Urinary bladder (tissue), 4 donors: ENCODE data around the gene ZNF44. TPM values are rescaled to one million over a fixed set of nuclear protein-coding genes. Genes with fewer than 3 reads are reported as not detected.

Experiments used
- DNase-seq: peaks from one replicate; pipeline ENCODE4 v3.0.0-alpha.2; 2015; ENCODE audit errors: extremely low spot score
- H3K27ac ChIP-seq: one replicate; pipeline ENCODE4 v1.5.1; 2013; ENCODE audit warnings: low read depth, mild to moderate bottlenecking, moderate library complexity
- H3K36me3 ChIP-seq: one replicate; pipeline ENCODE4 v1.6.1; 2013; ENCODE audit warnings: mild to moderate bottlenecking, moderate library complexity; ENCODE audit not compliant: insufficient read depth
- H3K4me1 ChIP-seq: one replicate; pipeline ENCODE4 v1.6.1; 2013; ENCODE audit warnings: mild to moderate bottlenecking, moderate library complexity; ENCODE audit not compliant: insufficient read depth
- H3K4me3 ChIP-seq: one replicate; pipeline ENCODE4 v1.5.1; 2013; ENCODE audit warnings: low read depth, low read length
- WGBS: extraction: QIAGEN DNeasy Blood & Tissue Kit; methylation state at CpG from one replicate; pipeline ENCODE4 v1.1.7; 2013; 5-methylcytosine and 5-hydroxymethylcytosine counted together
- polyA plus RNA-seq: library from polyadenylated mRNA; stranded (reverse); fragments of 200-250 nt; gene quantifications from one replicate; pipeline ENCODE4 v1.2.3, GENCODE V29; 2013
- total RNA-seq: library from RNA; depleted of rRNA; stranded (reverse); fragments of >200 nt; gene quantifications from one replicate; pipeline ENCODE4 v1.2.3, GENCODE V29; 2014
- donor health status: healthy with polysubstance abuse.
- donor health status: healthy.

Gene ZNF44
- total and polyA plus RNA-seq, 2 donors, result 9.1 to 28.3 TPM

GRCh38 chr19:12284631-12285030 is 10.1 kb downstream of the ZNF44 start:
- H3K4me3 ChIP-seq, result no peak overlapping the region
- WGBS, result 99% methylated on average over 18 of the region's 18 CpGs
- no peak for DNase-seq

GRCh38 chr19:12284226-12284625 is 10.5 kb downstream of the ZNF44 start:
- no peak for DNase-seq
- Histone ChIP-seq H3K27ac (no peak overlapping the region), H3K4me3 (no peak overlapping the region), H3K36me3 (peaks cover 4% of the 10 kb centered on the region), H3K4me1 (no peaks in the 10 kb centered on the region)
- 98% methylated on average over 14 of the region's 14 CpGs for WGBS

More at GRCh38 chr19:12284631-12285030, 10.1 kb downstream of the ZNF44 start:
- Histone ChIP-seq H3K36me3 (peaks cover 4% of the 10 kb centered on the region), H3K27ac (no peak overlapping the region), H3K4me1 (no peaks in the 10 kb centered on the region)

- DNase-seq, result no peak
- 84% methylated on average over 2 of the region's 2 CpGs for WGBS
- Histone ChIP-seq H3K36me3 (peaks cover 8% of the 10 kb centered on the region), H3K4me1 (no peaks in the 10 kb centered on the region), H3K27ac (no peak overlapping the region), H3K4me3 (peak overlapping the region; percentile 0)
These were observed 16.0 kb downstream of the ZNF44 start for GRCh38 chr19:12278713-12279112.

- no peak overlapping the region for H3K4me3 ChIP-seq
- peaks cover 16% of the 10 kb centered on the region for H3K36me3 ChIP-seq
- 96% methylated on average over 11 of the region's 11 CpGs for WGBS
- no peaks in the 10 kb centered on the region for H3K4me1 ChIP-seq
- DNase-seq, result no peak
- no peak overlapping the region for H3K27ac ChIP-seq
These were observed 21.4 kb downstream of the ZNF44 start for GRCh38 chr19:12272980-12273901.

- Histone ChIP-seq H3K36me3 (peaks cover 16% of the 10 kb centered on the region), H3K4me1 (no peaks in the 10 kb centered on the region), H3K27ac (no peak overlapping the region), H3K4me3 (no peak overlapping the region)
- no peak for DNase-seq
- WGBS, result 98% methylated on average over 5 of the region's 5 CpGs
These were observed 22.3 kb downstream of the ZNF44 start for GRCh38 chr19:12272386-12272785.

- H3K27ac ChIP-seq, result no peak overlapping the region
- over 99% methylated on average over 2 of the region's 2 CpGs for WGBS
- peaks cover 16% of the 10 kb centered on the region for H3K36me3 ChIP-seq
- H3K4me3 ChIP-seq, result no peak overlapping the region
- H3K4me1 ChIP-seq, result no peaks in the 10 kb centered on the region
- no peak for DNase-seq
These were observed 23.8 kb downstream of the ZNF44 start for GRCh38 chr19:12270854-12271253.

GRCh38 chr19:12265921-12266704 is 28.6 kb downstream of the ZNF44 start:
- H3K36me3 ChIP-seq, result no peaks in the 10 kb centered on the region
- WGBS, result 76% methylated on average over 46 of the region's 46 CpGs
- no peak overlapping the region for H3K4me3 ChIP-seq
- H3K27ac ChIP-seq, result no peak overlapping the region
- no peaks in the 10 kb centered on the region for H3K4me1 ChIP-seq
- DNase-seq, result no peak

GRCh38 chr19:12261554-12261953 is 33.1 kb downstream of the ZNF44 start:
- H3K4me3 ChIP-seq, result no peak overlapping the region
- no peak for DNase-seq
- H3K4me1 ChIP-seq, result no peaks in the 10 kb centered on the region
- WGBS, result 98% methylated on average over 1 of the region's 1 CpG
- H3K36me3 ChIP-seq, result no peaks in the 10 kb centered on the region
- H3K27ac ChIP-seq, result no peak overlapping the region

GRCh38 chr19:12260861-12261260 is 33.8 kb downstream of the ZNF44 start:
- Histone ChIP-seq H3K4me3 (no peak overlapping the region), H3K4me1 (no peaks in the 10 kb centered on the region)
- WGBS, result 93% methylated on average over 3 of the region's 3 CpGs

GRCh38 chr19:12260236-12260635 is 34.4 kb downstream of the ZNF44 start:
- no peak overlapping the region for H3K27ac ChIP-seq
- H3K4me1 ChIP-seq, result no peaks in the 10 kb centered on the region
- DNase-seq, result no peak
- H3K36me3 ChIP-seq, result no peaks in the 10 kb centered on the region
- H3K4me3 ChIP-seq, result no peak overlapping the region
- 97% methylated on average over 23 of the region's 23 CpGs for WGBS

More at GRCh38 chr19:12260861-12261260, 33.8 kb downstream of the ZNF44 start:
- no peak for DNase-seq
- H3K27ac ChIP-seq, result no peak overlapping the region
- H3K36me3 ChIP-seq, result no peaks in the 10 kb centered on the region

GRCh38 chr19:12255372-12255771 is 39.3 kb downstream of the ZNF44 start:
- Histone ChIP-seq H3K4me1 (no peaks in the 10 kb centered on the region), H3K36me3 (peaks cover 2% of the 10 kb centered on the region), H3K27ac (no peak overlapping the region), H3K4me3 (no peak overlapping the region)
- WGBS, result 75% methylated on average over 3 of the region's 3 CpGs
- DNase-seq, result no peak

GRCh38 chr19:12247644-12248222 is 47.0 kb downstream of the ZNF44 start:
- no peak overlapping the region for H3K27ac ChIP-seq
- H3K36me3 ChIP-seq, result peaks cover 17% of the 10 kb centered on the region
- no peak overlapping the region for H3K4me3 ChIP-seq
- no peaks in the 10 kb centered on the region for H3K4me1 ChIP-seq
- WGBS, result 98% methylated on average over 5 of the region's 5 CpGs
- no peak for DNase-seq

- Histone ChIP-seq H3K4me1 (no peaks in the 10 kb centered on the region), H3K4me3 (no peak overlapping the region), H3K27ac (no peak overlapping the region), H3K36me3 (peaks cover 17% of the 10 kb centered on the region)
- WGBS, result 96% methylated on average over 2 of the region's 2 CpGs
- no peak for DNase-seq
These were observed 50.3 kb downstream of the ZNF44 start for GRCh38 chr19:12244370-12244769.
